K562 (cell line): ENCODE measurements around the gene SUDS3. TPM values are rescaled to one million over a fixed set of nuclear protein-coding genes. Genes with fewer than 3 reads are reported as not detected.

ENCODE experiments used
- BCL6 ChIP-seq: fragments of 250-450 bp; sonication (Bioruptor Pico); IDR thresholded peaks from 2 replicates; pipeline ENCODE4 v1.4.0; 2020
- CC2D1A ChIP-seq: fragments of 450-650 bp; IDR thresholded peaks from 2 replicates; pipeline ENCODE4 v1.6.1; 2017; ENCODE audit warnings: mild to moderate bottlenecking
- CCAR2 ChIP-seq: fragments of 200-400 bp; formaldehyde crosslinking; IDR thresholded peaks from 2 replicates; pipeline ENCODE4 v1.6.1; 2017; ENCODE audit warnings: mild to moderate bottlenecking, low read depth, low read length
- COPS2 ChIP-seq: fragments of 450-650 bp; conservative IDR thresholded peaks from 2 replicates; pipeline ENCODE4 v1.6.1; 2016; ENCODE audit warnings: mild to moderate bottlenecking, moderate library complexity
- FOXK2 ChIP-seq, 2 experiments: fragments of 450-650 bp; IDR thresholded peaks in 1 of 2; conservative IDR thresholded peaks in 1 of 2; 2 replicates each; pipeline ENCODE4 v1.6.1; 2016; ENCODE audit warnings: low read depth in 2 of 2, mild to moderate bottlenecking in 1 of 2
- KDM5B ChIP-seq: fragments of 200-600 bp; sonication (generic); IDR thresholded peaks from 2 replicates; pipeline ENCODE4 v1.6.1; 2012; ENCODE audit warnings: low read depth, mild to moderate bottlenecking, moderate library complexity, low read length, control low read depth, inconsistent platforms; ENCODE audit not compliant: insufficient replicate concordance
- MAFK ChIP-seq: IDR thresholded peaks from 2 replicates; pipeline ENCODE4 v1.6.1; 2011; ENCODE audit warnings: low read length, improper control_type of control experiment
- NR3C1 ChIP-seq: sonication (generic); formaldehyde crosslinking; IDR thresholded peaks from 2 replicates; pipeline ENCODE4 v1.8.1; 2022; ENCODE audit warnings: missing genetic modification reagents
- SMARCB1 ChIP-seq: IDR thresholded peaks from 2 replicates; pipeline ENCODE4 v1.6.1; 2011; ENCODE audit warnings: improper control_type of control experiment, low read depth; ENCODE audit not compliant: insufficient read length
- TEAD2 ChIP-seq: fragments of 450-650 bp; IDR thresholded peaks from 2 replicates; pipeline ENCODE4 v1.6.1; 2016; ENCODE audit warnings: missing genetic modification characterization, control low read depth, missing compliant biosample characterization
- XRCC3 ChIP-seq: fragments of 450-650 bp; IDR thresholded peaks from 2 replicates; pipeline ENCODE4 v1.6.1; 2017; ENCODE audit warnings: mild to moderate bottlenecking, moderate library complexity
- ZNF324 ChIP-seq: fragments of 250-450 bp; sonication (Bioruptor Pico); IDR thresholded peaks from 2 replicates; pipeline ENCODE4 v1.4.0; 2020; ENCODE audit warnings: mild to moderate bottlenecking
- ZNF707 ChIP-seq: fragments of 250-450 bp; sonication (Bioruptor Pico); conservative IDR thresholded peaks from 2 replicates; pipeline ENCODE4 v1.8.0; 2022; ENCODE audit warnings: inconsistent platforms, mild to moderate bottlenecking, moderate library complexity
- polyA plus RNA-seq, 8 experiments: library from polyadenylated mRNA; depleted of rRNA in 4 of 8; stranded (reverse) in 5 of 8; unstranded in 3 of 8; fragments of >200 nt; fragmentation: Nextera tagmentation in 2 of 8; fragmentation: Illumina TruSeq in 1 of 8; extraction: Ambion mirVana in 2 of 8; extraction: Trizol in 1 of 8; gene quantifications; 2 replicates each; pipeline versions ENCODE4 v1.2.1 to v1.2.3, GENCODE V29; 2011 to 2014; ENCODE audit warnings: inconsistent platforms in 1 of 8, missing spikeins in 1 of 8
- total RNA-seq, 7 experiments: library from RNA; depleted of rRNA in 6 of 7; stranded (reverse); fragments of >200 nt in 6 of 7; fragmentation: Illumina TruSeq in 2 of 7; extraction: Trizol in 2 of 7; gene quantifications; 2 replicates each; pipeline versions ENCODE4 v1.2.1 to v1.2.3, GENCODE V29; 2011 to 2021; ENCODE audit warnings: low replicate concordance in 1 of 7
- TF ChIP-seq, protein P1 (sequence below): fragments of 450-650 bp; conservative IDR thresholded peaks from 2 replicates; pipeline ENCODE4 v1.6.1; 2016; ENCODE audit warnings: missing genetic modification characterization, low read depth, mild to moderate bottlenecking, control low read depth, missing compliant biosample characterization
- TF ChIP-seq, protein P2 (sequence below): sonication (generic); formaldehyde crosslinking; IDR thresholded peaks from 2 replicates; pipeline ENCODE4 v1.8.1; 2022; ENCODE audit warnings: missing genetic modification reagents
- TF ChIP-seq, protein P3 (sequence below): sonication (generic); formaldehyde crosslinking; IDR thresholded peaks from 2 replicates; pipeline ENCODE4 v1.9.0; 2022; ENCODE audit warnings: mild to moderate bottlenecking, missing genetic modification reagents
- TF ChIP-seq, protein P4 (sequence below): fragments of 250-450 bp; sonication (Bioruptor Pico); IDR thresholded peaks from 2 replicates; pipeline ENCODE4 v1.8.0; 2021; ENCODE audit warnings: moderate library complexity, mild to moderate bottlenecking, inconsistent platforms
- TF ChIP-seq, protein P5 (sequence below): fragments of 450-650 bp; IDR thresholded peaks from 2 replicates; pipeline ENCODE4 v1.6.1; 2016; ENCODE audit warnings: borderline replicate concordance

Gene SUDS3
- total and polyA plus RNA-seq, 9 of the 15 experiments (the other 6 are each of a cell fraction or from before 2014, with no cell fraction given), result 6.6 to 30.5 (median 23.3) TPM

DNA sequence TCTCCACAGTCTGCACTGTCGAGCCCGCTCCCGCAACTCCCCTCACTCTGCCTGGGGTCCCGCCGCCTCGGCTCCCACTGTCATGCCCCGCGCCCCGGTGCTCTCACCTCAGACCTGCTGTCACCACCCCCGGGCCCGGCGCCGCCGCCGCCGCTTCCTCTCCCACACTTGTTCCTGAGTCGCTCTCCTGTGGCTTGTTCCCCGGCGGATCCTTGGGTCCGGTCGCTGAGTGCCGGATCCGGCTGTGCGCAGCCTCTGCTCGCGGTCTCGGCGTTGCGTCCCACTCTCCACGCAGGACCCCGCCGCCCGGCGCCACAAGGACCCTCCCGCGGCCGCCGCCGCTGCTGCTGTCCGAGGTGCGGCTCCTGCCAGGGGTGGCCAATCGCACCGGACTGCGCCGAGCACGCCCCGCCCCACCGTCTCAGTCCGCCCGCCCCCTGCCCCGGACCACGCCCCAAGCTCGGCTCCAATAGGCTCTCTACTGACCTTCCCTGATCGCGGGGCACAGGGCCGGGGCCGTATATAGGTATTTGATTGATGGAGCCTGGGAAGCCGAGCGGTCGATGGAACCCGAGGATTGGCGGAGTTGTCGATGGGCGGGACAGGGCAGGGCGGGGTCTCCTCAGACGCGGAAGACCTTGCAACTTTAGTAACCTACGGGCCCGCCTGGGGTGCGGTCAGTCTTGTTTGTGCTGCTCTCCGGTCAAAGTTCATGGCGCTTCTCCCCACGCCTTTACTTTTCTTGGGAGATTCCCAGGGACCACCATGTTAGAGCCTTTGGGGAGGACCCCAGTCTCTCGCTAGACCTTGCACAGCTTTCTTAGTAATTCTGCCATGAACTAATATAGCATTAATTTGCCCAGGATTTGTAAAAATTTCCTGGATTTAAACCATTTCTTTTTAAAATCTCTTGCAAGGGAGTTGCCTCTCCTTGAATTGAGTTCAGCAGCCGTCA is 3.5 kb upstream of the SUDS3 start, which contains the start of gene TAOK3 (continued):
- TF ChIP-seq, protein P1, sequence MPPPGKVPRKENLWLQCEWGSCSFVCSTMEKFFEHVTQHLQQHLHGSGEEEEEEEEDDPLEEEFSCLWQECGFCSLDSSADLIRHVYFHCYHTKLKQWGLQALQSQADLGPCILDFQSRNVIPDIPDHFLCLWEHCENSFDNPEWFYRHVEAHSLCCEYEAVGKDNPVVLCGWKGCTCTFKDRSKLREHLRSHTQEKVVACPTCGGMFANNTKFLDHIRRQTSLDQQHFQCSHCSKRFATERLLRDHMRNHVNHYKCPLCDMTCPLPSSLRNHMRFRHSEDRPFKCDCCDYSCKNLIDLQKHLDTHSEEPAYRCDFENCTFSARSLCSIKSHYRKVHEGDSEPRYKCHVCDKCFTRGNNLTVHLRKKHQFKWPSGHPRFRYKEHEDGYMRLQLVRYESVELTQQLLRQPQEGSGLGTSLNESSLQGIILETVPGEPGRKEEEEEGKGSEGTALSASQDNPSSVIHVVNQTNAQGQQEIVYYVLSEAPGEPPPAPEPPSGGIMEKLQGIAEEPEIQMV (tag), result no peak
- TF ChIP-seq NR3C1 (CRISPR knock-in tag) (no peak), XRCC3 (no peak), KDM5B (peak; percentile 96), CCAR2 (no peak), FOXK2 (conservative IDR thresholded peaks at IDR 0.05 in 1 of 2, IDR thresholded peaks at IDR 0.05 in 1 of 2; ENCODE audit: low read depth in 2 of 2) (peak in 1 of 2 experiments; percentile 86; a peak in 2 of 4 replicates), ZNF324 (CRISPR knock-in tag) (no peak), COPS2 (no peak), ZNF707 (CRISPR knock-in tag) (no peak), TEAD2 (no peak), BCL6 (CRISPR knock-in tag) (no peak), CC2D1A (no peak), MAFK (no peak), SMARCB1 (no peak)
- TF ChIP-seq, protein P2, sequence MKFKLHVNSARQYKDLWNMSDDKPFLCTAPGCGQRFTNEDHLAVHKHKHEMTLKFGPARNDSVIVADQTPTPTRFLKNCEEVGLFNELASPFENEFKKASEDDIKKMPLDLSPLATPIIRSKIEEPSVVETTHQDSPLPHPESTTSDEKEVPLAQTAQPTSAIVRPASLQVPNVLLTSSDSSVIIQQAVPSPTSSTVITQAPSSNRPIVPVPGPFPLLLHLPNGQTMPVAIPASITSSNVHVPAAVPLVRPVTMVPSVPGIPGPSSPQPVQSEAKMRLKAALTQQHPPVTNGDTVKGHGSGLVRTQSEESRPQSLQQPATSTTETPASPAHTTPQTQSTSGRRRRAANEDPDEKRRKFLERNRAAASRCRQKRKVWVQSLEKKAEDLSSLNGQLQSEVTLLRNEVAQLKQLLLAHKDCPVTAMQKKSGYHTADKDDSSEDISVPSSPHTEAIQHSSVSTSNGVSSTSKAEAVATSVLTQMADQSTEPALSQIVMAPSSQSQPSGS (CRISPR knock-in tag), result no peak
- TF ChIP-seq, protein P3, sequence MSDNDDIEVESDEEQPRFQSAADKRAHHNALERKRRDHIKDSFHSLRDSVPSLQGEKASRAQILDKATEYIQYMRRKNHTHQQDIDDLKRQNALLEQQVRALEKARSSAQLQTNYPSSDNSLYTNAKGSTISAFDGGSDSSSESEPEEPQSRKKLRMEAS, result peak; percentile 48; the same call in 1 of the 2 replicates
- TF ChIP-seq, protein P4, sequence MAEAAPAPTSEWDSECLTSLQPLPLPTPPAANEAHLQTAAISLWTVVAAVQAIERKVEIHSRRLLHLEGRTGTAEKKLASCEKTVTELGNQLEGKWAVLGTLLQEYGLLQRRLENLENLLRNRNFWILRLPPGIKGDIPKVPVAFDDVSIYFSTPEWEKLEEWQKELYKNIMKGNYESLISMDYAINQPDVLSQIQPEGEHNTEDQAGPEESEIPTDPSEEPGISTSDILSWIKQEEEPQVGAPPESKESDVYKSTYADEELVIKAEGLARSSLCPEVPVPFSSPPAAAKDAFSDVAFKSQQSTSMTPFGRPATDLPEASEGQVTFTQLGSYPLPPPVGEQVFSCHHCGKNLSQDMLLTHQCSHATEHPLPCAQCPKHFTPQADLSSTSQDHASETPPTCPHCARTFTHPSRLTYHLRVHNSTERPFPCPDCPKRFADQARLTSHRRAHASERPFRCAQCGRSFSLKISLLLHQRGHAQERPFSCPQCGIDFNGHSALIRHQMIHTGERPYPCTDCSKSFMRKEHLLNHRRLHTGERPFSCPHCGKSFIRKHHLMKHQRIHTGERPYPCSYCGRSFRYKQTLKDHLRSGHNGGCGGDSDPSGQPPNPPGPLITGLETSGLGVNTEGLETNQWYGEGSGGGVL (CRISPR knock-in tag), result no peak
- TF ChIP-seq, protein P5, sequence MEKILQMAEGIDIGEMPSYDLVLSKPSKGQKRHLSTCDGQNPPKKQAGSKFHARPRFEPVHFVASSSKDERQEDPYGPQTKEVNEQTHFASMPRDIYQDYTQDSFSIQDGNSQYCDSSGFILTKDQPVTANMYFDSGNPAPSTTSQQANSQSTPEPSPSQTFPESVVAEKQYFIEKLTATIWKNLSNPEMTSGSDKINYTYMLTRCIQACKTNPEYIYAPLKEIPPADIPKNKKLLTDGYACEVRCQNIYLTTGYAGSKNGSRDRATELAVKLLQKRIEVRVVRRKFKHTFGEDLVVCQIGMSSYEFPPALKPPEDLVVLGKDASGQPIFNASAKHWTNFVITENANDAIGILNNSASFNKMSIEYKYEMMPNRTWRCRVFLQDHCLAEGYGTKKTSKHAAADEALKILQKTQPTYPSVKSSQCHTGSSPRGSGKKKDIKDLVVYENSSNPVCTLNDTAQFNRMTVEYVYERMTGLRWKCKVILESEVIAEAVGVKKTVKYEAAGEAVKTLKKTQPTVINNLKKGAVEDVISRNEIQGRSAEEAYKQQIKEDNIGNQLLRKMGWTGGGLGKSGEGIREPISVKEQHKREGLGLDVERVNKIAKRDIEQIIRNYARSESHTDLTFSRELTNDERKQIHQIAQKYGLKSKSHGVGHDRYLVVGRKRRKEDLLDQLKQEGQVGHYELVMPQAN, result peak; percentile 81
